ENCODE data around the gene SVBP. TPM values are rescaled to one million over a fixed set of nuclear protein-coding genes. Genes with fewer than 3 reads are reported as not detected.

Gene SVBP
- total and polyA plus RNA-seq, 2 of the 8 experiments (the other 6 are each of a cell fraction or from before 2014, with no cell fraction given) = 29.7 to 30.2 TPM

DNA sequence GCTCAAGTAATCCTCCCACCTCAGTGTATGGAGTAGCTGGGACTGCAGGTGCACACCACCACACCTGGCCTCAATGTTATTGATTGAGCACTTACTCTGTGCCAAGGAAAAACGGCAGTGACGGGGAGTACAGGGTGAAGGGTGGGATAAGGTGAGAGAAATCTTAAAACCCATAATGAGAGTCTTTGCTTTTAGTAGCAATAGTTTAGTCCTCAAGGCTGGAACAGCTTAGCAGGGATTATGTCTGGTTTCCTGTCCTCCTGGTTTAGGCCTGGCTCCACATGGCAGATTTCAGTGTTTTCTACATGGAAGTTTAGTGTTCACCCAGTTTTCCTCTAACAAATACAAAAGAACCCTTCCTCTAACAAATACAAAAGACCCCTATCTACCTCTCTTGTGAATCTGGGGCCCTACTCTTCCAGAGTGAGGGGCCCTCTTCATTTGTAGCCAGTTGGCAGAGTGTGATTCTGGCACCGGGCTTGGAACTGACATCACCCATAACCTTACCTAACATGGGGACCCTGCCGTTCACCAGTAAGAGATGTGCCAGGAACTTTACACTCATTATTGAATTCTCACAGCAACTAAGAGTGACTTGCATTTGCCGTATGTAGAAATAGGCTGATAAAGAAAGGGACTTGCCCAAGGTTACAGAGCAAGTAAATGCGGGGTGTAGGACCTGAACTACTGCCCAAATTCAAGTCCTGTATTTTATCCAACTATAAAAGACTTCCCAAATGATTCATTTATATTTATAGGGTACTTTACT, 36.1 kb upstream of the SVBP start:
- Histone ChIP-seq H2BK15ac (ENCODE audit: low read length) (no peak overlapping the region), H3K4me1 (replicated peaks in 1 of 4; ENCODE audit: control insufficient read depth in 3 of 4, insufficient read depth in 4 of 4, low read length in 3 of 4) (no peaks in the 10 kb centered on the region; a peak in 1 of 7 replicates), H3K27me3 (replicated peaks in 1 of 4; ENCODE audit: control insufficient read depth in 3 of 4, extremely low read depth in 1 of 4, insufficient read depth in 3 of 4, low read length in 3 of 4) (no peaks in the 10 kb centered on the region), H4K91ac (replicated peaks; ENCODE audit: insufficient read length, low read length) (no peak overlapping the region), H2BK120ac (replicated peaks; ENCODE audit: low read depth, low read length) (no peak overlapping the region), H4K5ac (ENCODE audit: insufficient read length, low read depth, low read length) (no peak overlapping the region), H3K56ac (replicated peaks; ENCODE audit: insufficient read length, low read depth, low read length) (no peak overlapping the region), H3K4me2 (ENCODE audit: insufficient read depth in 1 of 2, low read depth in 2 of 2, low read length in 2 of 2) (no peak overlapping the region), H3K18ac (ENCODE audit: extremely low read depth, low read length) (no peak overlapping the region), H4K8ac (ENCODE audit: extremely low read depth, insufficient read depth, low read length) (no peak overlapping the region), H2BK12ac (ENCODE audit: low read depth, low read length) (no peak overlapping the region), H2AK5ac (ENCODE audit: low read depth, low read length) (no peak overlapping the region), H2BK5ac (ENCODE audit: low read depth, low read length) (no peak overlapping the region), H2AFZ (ENCODE audit: low read length) (no peak overlapping the region), H3K14ac (ENCODE audit: insufficient read length) (no peak overlapping the region), H3K27ac (ENCODE audit: low read depth, low read length) (no peak overlapping the region), H3K23ac (ENCODE audit: insufficient read length) (no peak overlapping the region), H3K36me3 (ENCODE audit: control insufficient read depth in 2 of 4, insufficient read depth in 4 of 4, low read length in 3 of 4) (peaks cover 10 to 37% (median 24%) of the 10 kb centered on the region in 4 experiments; a peak in 6 of 8 replicates), H3K9ac (replicated peaks in 1 of 4; ENCODE audit: extremely low read depth in 1 of 4, low read depth in 3 of 4, low read length in 3 of 4) (no peak overlapping the region), H4K20me1 (replicated peaks in 1 of 2; ENCODE audit: control insufficient read depth in 1 of 2, insufficient read depth in 2 of 2, low read length in 2 of 2) (peaks cover 0 to 9% of the 10 kb centered on the region in 2 experiments), H3K23me2 (ENCODE audit: low read depth, low read length) (peaks cover 2% of the 10 kb centered on the region; the same call in 1 of the 2 replicates), H3K4me3 (ENCODE audit: extremely low read depth in 1 of 4, insufficient read depth in 2 of 4, low read depth in 3 of 4, low read length in 4 of 4) (no peak overlapping the region), H2BK20ac (ENCODE audit: low read length) (no peak overlapping the region), H3K9me3 (ENCODE audit: insufficient read depth in 2 of 2, low read depth in 1 of 2, low read length in 1 of 2) (peaks cover 0 to 8% of the 10 kb centered on the region in 2 experiments; a peak in 2 of 4 replicates), H3K79me2 (ENCODE audit: control insufficient read depth in 1 of 2, insufficient read depth in 2 of 2, low read length in 2 of 2) (peaks cover 4 to 8% of the 10 kb centered on the region in 2 experiments; a peak in 2 of 4 replicates), H3K79me1 (ENCODE audit: low read depth, low read length) (peaks cover 5% of the 10 kb centered on the region; the same call in 1 of the 2 replicates), H3K4ac (replicated peaks; ENCODE audit: insufficient read length, low read depth, low read length) (no peak overlapping the region)
- POLR2A ChIA-PET (ENCODE audit: partially characterized antibody) = interaction anchor here (0.6 to 0.7 kb wide), 2 partner anchors 8 to 190 kb away, joined by 3 to 4 read pairs; no protein-coding TSS in a partner anchor
- FAIRE-seq (no peak), DNase-seq (ENCODE audit: low read depth in 1 of 2, low spot score in 2 of 2) (no peak)
- CTCF ChIA-PET (ENCODE audit: partially characterized antibody) = no interaction called here
- WGBS, 2 experiments (ENCODE audit: extremely low coverage in 1 of 2, insufficient coverage in 1 of 2, insufficient read length in 1 of 2, insufficient replicate concordance in 2 of 2, low coverage in 1 of 2, low lambda C conversion rate in 2 of 2, missing lambda C conversion rate in 1 of 2) = 95% methylated on average over 6 of the region's 6 CpGs; no CpG with 5 or more reads in 1 of the 2 experiments

Measured in H1 (cell line).